T-helper 17 cell (primary cell): ENCODE results near the gene TMX3. TPM values are rescaled to one million over a fixed set of nuclear protein-coding genes. Genes with fewer than 3 reads are reported as not detected.

ENCODE experiments used
- ATAC-seq: fragments of 150-1000 bp; cut with Tn5 transposase; 2 replicates; pipeline ENCODE4 v1.10.0; 2021; ENCODE audit warnings: mild to moderate bottlenecking, moderate library complexity
- DNase-seq, 3 donors: peaks; one replicate each; pipeline versions ENCODE4 v3.0.0 to v3.0.0-alpha.2; 2020 to 2021
- H3K9me3 ChIP-seq: one replicate; pipeline ENCODE4 v1.7.0; 2013; ENCODE audit warnings: low read length, mild to moderate bottlenecking; ENCODE audit not compliant: control insufficient read depth, poor library complexity, severe bottlenecking
- H3K27ac Mint-ChIP-seq: one replicate; pipeline ENCODE4 v1.8.0; 2022; ENCODE audit warnings: mild to moderate bottlenecking, moderate library complexity, mixed read lengths
- H3K27me3 Mint-ChIP-seq: one replicate; pipeline ENCODE4 v1.8.0; 2022; ENCODE audit warnings: mixed read lengths
- H3K36me3 Mint-ChIP-seq: one replicate; pipeline ENCODE4 v1.8.0; 2022; ENCODE audit warnings: low read depth, mixed read lengths
- H3K4me1 Mint-ChIP-seq: one replicate; pipeline ENCODE4 v1.8.0; 2022; ENCODE audit warnings: mild to moderate bottlenecking, mixed read lengths
- H3K4me3 Mint-ChIP-seq: one replicate; pipeline ENCODE4 v1.8.0; 2022; ENCODE audit warnings: mild to moderate bottlenecking, moderate library complexity, mixed read lengths
- total RNA-seq, 4 donors: library from RNA in 2 of 4; stranded (reverse) in 2 of 4; gene quantifications; one replicate each; pipeline ENCODE4 v1.2.3 and lab custom pipeline; 2022 to 2026

Gene TMX3
- total RNA-seq, 2 donors from 2014 or later = 38.4 to 49.5 TPM

DNA sequence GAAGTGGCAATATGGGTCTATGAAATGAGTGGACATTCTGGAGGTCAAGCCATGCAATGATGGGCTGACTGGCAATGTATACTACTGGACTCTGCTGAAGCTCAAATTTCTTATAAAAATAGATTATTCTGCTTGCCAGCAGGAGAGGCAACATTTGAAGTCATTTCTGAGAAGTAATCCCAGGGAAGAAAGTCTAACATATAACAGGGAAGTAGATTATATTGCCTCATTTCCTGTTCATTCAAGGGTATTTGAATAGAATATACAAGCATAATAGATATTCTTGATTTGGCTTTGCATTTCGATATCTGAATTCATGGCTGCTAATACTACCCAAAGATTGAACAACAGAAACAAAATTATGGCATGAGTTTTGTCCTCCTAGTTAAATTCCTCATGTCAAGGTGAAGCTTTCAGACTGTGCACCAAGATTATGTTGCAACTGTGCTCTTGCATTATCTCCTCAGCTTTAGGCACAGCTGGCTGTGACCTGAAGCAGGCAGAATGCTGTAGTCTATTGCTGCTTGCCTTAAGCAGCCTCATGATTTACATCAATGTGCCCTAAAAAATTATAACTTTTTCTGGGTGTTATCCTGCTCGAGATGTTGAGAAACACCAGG, 13.3 kb upstream of the TMX3 start:
- H3K9me3 ChIP-seq = no peaks in the 10 kb centered on the region
- Mint-ChIP-seq H3K4me1 (peaks cover 2% of the 10 kb centered on the region), H3K27me3 (peaks cover 15% of the 10 kb centered on the region), H3K27ac (no peak overlapping the region), H3K36me3 (peaks cover 3% of the 10 kb centered on the region), H3K4me3 (no peak overlapping the region)
- ATAC-seq (no peak), DNase-seq (no peak)

DNA sequence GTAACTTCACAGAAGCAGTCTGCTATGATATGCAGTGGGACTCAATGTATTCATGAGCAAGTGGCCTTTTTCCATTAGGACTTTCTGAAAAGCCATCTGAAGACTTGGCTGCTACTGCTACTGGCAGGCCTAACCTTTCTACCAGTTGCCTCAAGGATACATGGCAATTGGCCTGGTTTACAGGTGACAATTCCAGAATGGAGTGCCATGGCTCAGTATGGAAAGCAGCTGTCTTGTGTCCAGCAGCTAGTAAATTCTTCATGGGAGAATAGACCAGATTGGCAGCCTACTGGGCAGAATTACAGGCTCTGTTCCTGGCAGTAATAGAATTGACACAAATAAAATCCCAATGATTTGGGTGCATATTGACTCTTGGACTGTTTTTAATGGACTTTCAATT, 12.6 kb upstream of the TMX3 start:
- no peaks in the 10 kb centered on the region for H3K9me3 ChIP-seq
- Mint-ChIP-seq H3K27ac (no peak overlapping the region), H3K36me3 (peaks cover 4% of the 10 kb centered on the region), H3K27me3 (peaks cover 10% of the 10 kb centered on the region), H3K4me1 (peaks cover 3% of the 10 kb centered on the region), H3K4me3 (no peak overlapping the region)
- DNase-seq (no peak), ATAC-seq (no peak)

DNA sequence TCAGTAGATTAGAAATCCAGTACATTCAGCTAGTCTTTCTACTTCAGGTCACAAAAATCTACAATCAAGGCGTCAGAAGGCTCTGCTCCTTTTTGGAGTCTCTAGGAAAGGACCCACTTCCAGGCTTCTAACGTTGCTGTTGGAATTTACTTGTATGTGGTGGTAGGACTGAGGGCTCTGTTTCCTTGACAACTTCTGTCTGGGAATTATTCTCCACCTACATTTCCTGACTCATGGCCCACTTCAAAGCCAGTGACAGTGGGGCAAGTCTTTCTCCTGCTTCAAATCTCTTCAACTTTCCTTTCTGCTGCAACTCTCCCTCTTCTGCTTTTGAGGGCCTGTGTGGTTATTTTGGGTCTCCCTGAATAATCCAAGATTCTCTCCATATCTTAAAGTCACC, 10.4 kb upstream of the TMX3 start:
- Mint-ChIP-seq H3K4me1 (peaks cover 19% of the 10 kb centered on the region), H3K27me3 (peaks cover 10% of the 10 kb centered on the region), H3K4me3 (no peak overlapping the region), H3K36me3 (peaks cover 2% of the 10 kb centered on the region), H3K27ac (no peak overlapping the region)
- no peaks in the 10 kb centered on the region for H3K9me3 ChIP-seq
- DNase-seq (no peak), ATAC-seq (no peak)

DNA sequence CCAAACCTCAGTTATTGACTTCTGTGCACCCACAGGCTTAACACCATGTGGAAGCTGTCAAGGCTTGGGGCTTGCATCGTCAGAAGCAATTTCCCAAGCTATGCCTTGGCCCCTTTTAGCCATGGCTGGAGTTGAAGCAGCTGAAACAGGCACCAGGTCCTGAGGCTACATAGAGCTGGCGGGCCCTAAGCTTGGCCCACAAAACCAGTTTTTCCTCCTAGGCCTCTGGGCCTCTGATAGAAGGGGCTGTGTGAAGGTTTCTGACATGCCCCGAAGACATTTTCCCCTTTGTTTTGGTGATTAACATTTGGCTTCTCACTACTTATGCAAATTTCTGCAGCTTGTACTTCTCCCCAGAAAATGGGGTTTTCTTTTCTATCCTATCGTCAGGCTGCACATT, 9.1 kb upstream of the TMX3 start:
- peaks cover 4% of the 10 kb centered on the region for H3K27me3 Mint-ChIP-seq
- ATAC-seq = no peak
- no peak overlapping the region for H3K27ac Mint-ChIP-seq
- H3K4me1 Mint-ChIP-seq = peaks cover 19% of the 10 kb centered on the region
- peaks cover 2% of the 10 kb centered on the region for H3K36me3 Mint-ChIP-seq
- H3K9me3 ChIP-seq = no peaks in the 10 kb centered on the region
- DNase-seq = no peak
- H3K4me3 Mint-ChIP-seq = no peak overlapping the region

DNA sequence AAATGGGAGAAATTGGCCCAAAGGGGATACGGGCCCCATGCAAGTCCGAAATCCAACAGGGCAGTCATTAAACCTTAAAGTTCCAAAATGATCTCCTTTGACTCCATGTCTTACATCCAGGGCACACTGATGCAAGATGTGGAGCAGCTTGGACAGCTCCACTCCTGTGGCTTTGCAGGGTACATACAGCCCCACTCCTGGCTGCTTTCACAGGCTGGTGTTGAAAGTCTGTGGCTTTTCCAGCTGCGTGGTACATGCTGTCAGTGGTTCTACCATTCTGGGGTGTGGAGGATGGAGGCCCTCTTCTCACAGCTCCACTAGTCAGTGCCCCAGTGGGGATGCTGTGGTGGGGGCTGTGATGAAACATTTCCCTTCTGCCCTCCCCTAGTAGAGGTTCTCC, 8.6 kb upstream of the TMX3 start:
- no peak overlapping the region for H3K4me3 Mint-ChIP-seq
- H3K36me3 Mint-ChIP-seq = peaks cover 2% of the 10 kb centered on the region
- peaks cover 19% of the 10 kb centered on the region for H3K4me1 Mint-ChIP-seq
- ATAC-seq = no peak
- DNase-seq = no peak
- H3K27me3 Mint-ChIP-seq = peaks cover 3% of the 10 kb centered on the region
- no peaks in the 10 kb centered on the region for H3K9me3 ChIP-seq
- H3K27ac Mint-ChIP-seq = no peak overlapping the region

DNA sequence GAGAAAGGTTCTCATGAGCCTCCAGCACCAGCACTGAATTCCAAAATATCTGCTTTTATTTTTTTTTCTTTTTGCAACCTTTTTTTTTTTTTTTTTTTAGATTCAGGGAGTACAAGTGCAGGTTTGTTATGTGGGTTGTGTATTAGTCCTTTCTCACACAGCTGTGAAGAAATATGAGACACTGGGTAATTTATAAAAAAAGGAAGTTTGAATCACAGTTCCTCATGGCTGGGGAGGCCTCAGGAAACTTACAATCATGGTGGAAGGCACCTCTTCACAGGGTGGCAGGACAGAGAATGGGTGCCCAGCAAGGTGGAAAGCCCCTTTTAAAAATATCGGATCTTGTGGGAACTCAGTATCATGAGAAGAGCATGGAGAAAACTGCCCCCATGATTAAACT, 7.9 kb upstream of the TMX3 start:
- Mint-ChIP-seq H3K4me1 (peaks cover 19% of the 10 kb centered on the region), H3K36me3 (peaks cover 2% of the 10 kb centered on the region), H3K4me3 (no peak overlapping the region), H3K27ac (peak overlapping the region; percentile 89), H3K27me3 (no peaks in the 10 kb centered on the region)
- ATAC-seq (no peak), DNase-seq (no peak)
- no peaks in the 10 kb centered on the region for H3K9me3 ChIP-seq

DNA sequence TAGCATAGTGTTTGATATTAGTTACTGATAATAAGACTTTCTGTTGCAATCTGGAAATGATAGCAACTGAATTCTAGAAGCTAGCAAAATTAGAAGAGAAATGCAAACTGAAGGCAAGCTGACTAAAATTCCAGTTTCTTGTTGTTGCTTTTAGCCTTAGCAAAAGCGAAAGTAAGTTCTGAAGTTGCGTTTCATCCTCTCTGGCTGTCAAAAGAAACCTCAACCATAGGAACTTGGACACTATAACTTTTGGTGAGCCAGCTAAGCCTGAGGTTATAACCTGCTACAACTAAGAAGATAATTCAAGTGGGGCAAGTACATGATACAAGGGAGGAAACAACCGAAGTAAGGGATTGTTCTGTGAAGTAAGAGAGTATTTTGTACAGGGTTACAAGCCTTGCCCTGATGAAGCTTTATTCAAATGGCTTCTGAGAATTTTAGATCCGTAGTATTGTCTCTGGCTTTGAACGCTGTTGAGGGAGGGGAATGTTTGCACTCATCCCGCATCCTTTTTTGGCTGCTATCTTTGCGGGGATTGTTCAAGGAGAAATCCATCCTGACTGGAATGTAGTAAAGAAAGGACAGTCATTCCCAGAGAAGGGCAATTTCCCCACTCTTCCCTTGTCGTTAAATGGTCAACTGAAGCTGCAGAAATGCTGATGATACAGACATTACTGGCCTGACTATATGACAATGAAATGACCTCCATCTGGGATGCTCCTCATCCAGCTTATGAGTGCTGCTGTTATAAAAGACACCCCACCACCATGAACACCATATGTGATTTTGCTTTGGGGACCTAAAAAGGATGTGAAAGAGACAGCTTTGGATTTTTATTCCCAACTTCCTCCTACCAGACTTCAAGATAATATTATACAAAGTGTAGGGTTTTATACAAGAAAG, 7.0 kb upstream of the TMX3 start:
- ATAC-seq = peak; percentile 83
- H3K27ac Mint-ChIP-seq = peak overlapping the region; percentile 89
- H3K4me3 Mint-ChIP-seq = peak overlapping the region; percentile 88
- no peaks in the 10 kb centered on the region for H3K27me3 Mint-ChIP-seq
- H3K36me3 Mint-ChIP-seq = peaks cover 2% of the 10 kb centered on the region
- no peak for DNase-seq
- H3K9me3 ChIP-seq = no peaks in the 10 kb centered on the region
- H3K4me1 Mint-ChIP-seq = peaks cover 19% of the 10 kb centered on the region

DNA sequence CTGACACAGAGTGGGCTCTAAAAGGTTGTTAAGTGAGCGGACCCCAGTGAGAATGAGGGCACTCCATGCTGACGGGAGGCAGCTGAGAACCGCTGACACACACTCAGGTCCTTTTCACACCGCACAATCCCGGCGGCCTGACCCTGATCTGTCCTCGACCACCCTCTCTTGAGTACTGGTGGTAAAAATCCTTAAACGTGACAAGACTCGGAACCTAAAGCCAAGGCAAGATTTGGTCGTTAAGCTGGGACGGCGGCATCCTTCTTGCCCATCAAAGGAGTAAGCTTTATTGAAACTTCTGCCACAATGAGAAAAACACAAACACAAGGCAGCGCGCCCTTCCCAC, 569 bp downstream of the TMX3 start:
- H3K9me3 ChIP-seq = no peaks in the 10 kb centered on the region
- no peaks in the 10 kb centered on the region for H3K27me3 Mint-ChIP-seq
- peak; percentile 12 for ATAC-seq
- H3K36me3 Mint-ChIP-seq = peaks cover 2% of the 10 kb centered on the region
- H3K27ac Mint-ChIP-seq = peak overlapping the region; percentile 93
- peak overlapping the region; percentile 98 for H3K4me3 Mint-ChIP-seq
- H3K4me1 Mint-ChIP-seq = peaks cover 25% of the 10 kb centered on the region
- DNase-seq = peak in 1 of 3 donors; percentile 6

DNA sequence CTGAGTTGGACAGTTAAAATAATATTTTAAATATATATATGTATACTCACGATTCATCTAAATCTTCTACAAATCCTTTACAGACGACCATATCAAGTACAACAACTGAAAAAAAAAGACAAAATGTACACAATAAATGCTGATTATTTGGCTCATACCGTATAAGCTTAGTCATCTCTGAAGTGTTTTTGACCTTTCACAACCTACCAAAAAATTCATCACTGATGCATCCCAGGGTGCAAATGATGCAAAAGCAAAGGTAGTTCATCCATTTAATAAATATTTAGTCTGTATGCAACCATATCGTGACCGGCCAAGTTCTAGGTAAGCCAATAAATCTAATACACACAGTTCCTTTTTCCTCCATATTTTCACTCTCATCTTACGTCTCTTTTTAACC, 1.1 kb downstream of the TMX3 start:
- Mint-ChIP-seq H3K36me3 (peaks cover 3% of the 10 kb centered on the region), H3K27me3 (no peaks in the 10 kb centered on the region), H3K4me1 (peaks cover 28% of the 10 kb centered on the region), H3K27ac (peak overlapping the region; percentile 93), H3K4me3 (peak overlapping the region; percentile 98)
- ATAC-seq (no peak), DNase-seq (no peak)
- H3K9me3 ChIP-seq = no peaks in the 10 kb centered on the region

DNA sequence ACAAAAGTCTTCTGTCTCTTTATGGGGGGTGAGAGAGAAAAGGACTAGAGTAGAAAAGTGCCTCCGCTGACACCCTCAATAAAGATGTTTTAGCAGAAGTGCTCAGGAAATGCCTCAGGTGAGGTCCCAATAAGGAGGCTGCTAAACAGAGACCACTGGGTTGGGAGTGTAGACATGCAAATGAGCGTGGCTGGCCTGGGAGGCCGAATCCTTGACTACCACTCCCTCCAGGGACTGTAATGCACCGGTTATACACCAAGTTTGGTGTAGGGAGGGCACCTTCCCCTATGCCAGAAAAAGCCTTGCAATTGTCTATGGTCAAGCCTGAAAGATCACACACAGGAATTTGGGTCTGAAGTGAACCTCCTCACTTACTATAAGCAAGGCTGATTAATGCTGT, 1.8 kb downstream of the TMX3 start:
- Mint-ChIP-seq H3K36me3 (peaks cover 3% of the 10 kb centered on the region), H3K27me3 (no peaks in the 10 kb centered on the region), H3K4me1 (peaks cover 34% of the 10 kb centered on the region), H3K4me3 (peak overlapping the region; percentile 75), H3K27ac (peak overlapping the region; percentile 93)
- no peak for DNase-seq
- no peaks in the 10 kb centered on the region for H3K9me3 ChIP-seq
- ATAC-seq = no peak

DNA sequence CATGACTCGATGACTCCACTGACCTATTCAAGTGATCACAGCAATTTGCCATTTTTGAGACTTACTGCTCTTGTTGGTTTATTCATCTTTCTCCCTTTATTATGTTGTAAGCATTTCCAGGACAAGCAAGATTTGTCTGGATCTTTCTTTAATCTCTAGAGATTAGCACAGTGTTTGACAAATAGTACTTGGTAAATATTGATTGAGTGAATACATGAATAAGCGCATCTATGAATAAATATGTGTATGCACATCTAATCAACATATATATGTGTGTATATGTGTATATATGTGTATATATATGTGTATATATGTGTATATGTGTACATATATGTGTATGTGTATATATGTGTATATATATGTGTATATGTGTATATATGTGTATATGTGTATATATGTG, 7.3 kb downstream of the TMX3 start:
- Mint-ChIP-seq H3K27ac (no peak overlapping the region), H3K4me3 (no peak overlapping the region), H3K4me1 (peaks cover 32% of the 10 kb centered on the region), H3K27me3 (no peaks in the 10 kb centered on the region), H3K36me3 (peaks cover 8% of the 10 kb centered on the region)
- ATAC-seq = no peak
- H3K9me3 ChIP-seq = no peaks in the 10 kb centered on the region
- no peak for DNase-seq

DNA sequence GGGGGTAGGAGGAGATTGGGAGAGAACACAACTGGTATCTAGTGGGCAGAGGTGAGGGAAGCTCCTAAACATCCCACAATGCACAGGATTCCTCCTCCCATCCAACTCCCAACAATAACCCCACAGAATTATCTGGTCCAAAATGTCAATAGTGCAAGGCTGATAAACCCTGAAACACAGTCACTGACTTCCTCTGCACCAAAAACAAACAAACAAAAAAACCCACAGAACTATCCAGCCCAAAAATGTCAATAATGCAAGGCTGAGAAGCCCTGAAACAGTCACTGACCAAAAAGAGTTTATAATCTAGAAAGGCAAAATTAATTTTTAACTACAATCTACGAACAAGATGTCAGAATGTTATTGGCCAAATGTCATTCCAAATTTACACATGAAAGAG, 9.8 kb downstream of the TMX3 start:
- Mint-ChIP-seq H3K36me3 (peaks cover 8% of the 10 kb centered on the region), H3K27me3 (no peaks in the 10 kb centered on the region), H3K27ac (peak overlapping the region; percentile 41), H3K4me1 (peaks cover 32% of the 10 kb centered on the region), H3K4me3 (no peak overlapping the region)
- DNase-seq (no peak), ATAC-seq (no peak)
- H3K9me3 ChIP-seq = no peaks in the 10 kb centered on the region

DNA sequence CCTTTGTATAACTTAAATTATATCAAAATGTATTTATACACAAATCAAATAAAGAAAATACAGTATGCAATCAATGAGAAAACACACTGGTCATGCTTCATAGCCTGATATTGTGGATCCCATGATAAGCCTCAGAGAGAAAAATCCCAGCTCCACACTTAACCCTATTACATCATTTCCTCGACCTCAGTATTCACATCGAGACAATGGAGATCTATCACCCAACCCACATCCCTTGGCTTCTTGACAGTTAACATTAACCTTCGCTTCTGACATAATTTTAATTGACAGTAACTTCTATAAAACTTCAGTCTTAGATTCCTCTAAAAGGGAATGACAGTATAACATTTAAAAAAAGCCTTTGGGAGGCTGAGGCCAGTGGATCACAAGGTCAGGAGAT, 11.6 kb downstream of the TMX3 start:
- DNase-seq (no peak), ATAC-seq (no peak)
- Mint-ChIP-seq H3K36me3 (peaks cover 5% of the 10 kb centered on the region), H3K27me3 (no peaks in the 10 kb centered on the region), H3K4me1 (peaks cover 23% of the 10 kb centered on the region), H3K4me3 (no peak overlapping the region), H3K27ac (peak overlapping the region; percentile 9)
- H3K9me3 ChIP-seq = no peaks in the 10 kb centered on the region

DNA sequence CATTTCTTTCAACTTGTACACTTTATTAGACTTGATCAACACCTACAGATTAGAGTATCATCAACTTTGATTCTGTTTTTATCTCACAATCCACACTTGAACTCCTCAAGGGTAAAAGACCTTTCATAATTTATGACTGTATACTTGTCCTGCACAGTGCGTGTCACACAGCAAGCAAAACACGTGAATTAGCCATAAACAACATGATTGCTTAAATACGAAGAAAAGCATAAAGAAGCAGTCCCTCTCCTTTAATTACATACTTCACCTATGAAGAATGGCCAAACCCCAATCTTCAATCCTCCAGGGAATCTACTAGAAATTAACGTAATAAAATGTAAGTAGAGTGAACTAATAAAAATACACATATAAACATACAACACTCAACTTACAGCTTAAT, 13.6 kb downstream of the TMX3 start:
- H3K36me3 Mint-ChIP-seq = peaks cover 2% of the 10 kb centered on the region
- no peak for ATAC-seq
- peaks cover 10% of the 10 kb centered on the region for H3K4me1 Mint-ChIP-seq
- H3K27me3 Mint-ChIP-seq = no peaks in the 10 kb centered on the region
- H3K4me3 Mint-ChIP-seq = no peak overlapping the region
- DNase-seq = no peak
- no peak overlapping the region for H3K27ac Mint-ChIP-seq
- no peaks in the 10 kb centered on the region for H3K9me3 ChIP-seq
